PC-3 (cell line): ENCODE measurements around the gene SEMG1. TPM values are rescaled to one million over a fixed set of nuclear protein-coding genes. Genes with fewer than 3 reads are reported as not detected.

Source experiments
- ATAC-seq: fragments of 200-7000 bp; cut with Tn5 transposase; 2 replicates; pipeline ENCODE4 v1.9.1; 2020; ENCODE audit warnings: mild to moderate bottlenecking, moderate library complexity
- BruUV-seq: library from RNA; stranded (reverse); fragments of 400-500 nt; replicated peaks from 2 replicates; lab custom pipeline; 2021; lab: Mats Ljungman, UMichigan
- CTCF ChIA-PET: fragments of 300-600 bp; sonication (Branson Sonifier 250); formaldehyde crosslinking; loops from one replicate; lab custom pipeline; 2022; ENCODE audit warnings: antibody characterized with exemption; lab: Charles Lee
- POLR2A ChIA-PET: fragments of 300-600 bp; sonication (Branson Sonifier 250); formaldehyde crosslinking; loops from one replicate; lab custom pipeline; 2022; ENCODE audit warnings: antibody characterized with exemption; ENCODE audit not compliant: unreplicated experiment; lab: Charles Lee
- DNase-seq: peaks from one replicate; pipeline ENCODE4 v3.0.0-alpha.2; 2015
- H2AFZ ChIP-seq: fragments of 300-600 bp; sonication (generic); 2 replicates; pipeline ENCODE4 v1.6.0; 2016; ENCODE audit warnings: antibody characterized with exemption, low read length
- H3F3A ChIP-seq: fragments of 300-600 bp; sonication (generic); one replicate; pipeline ENCODE4 v1.6.0; 2017; ENCODE audit warnings: antibody characterized with exemption, low read length, control low read depth, mild to moderate bottlenecking; ENCODE audit not compliant: unreplicated experiment
- H3K27ac ChIP-seq: fragments of 300-600 bp; sonication (generic); 2 replicates; pipeline ENCODE4 v1.5.1; 2016; ENCODE audit warnings: mild to moderate bottlenecking, low read length
- H3K27me3 ChIP-seq: fragments of 300-600 bp; sonication (generic); 2 replicates; pipeline ENCODE4 v1.6.1; 2016; ENCODE audit warnings: low read length, mixed read lengths
- H3K36me3 ChIP-seq: fragments of 300-600 bp; sonication (generic); 2 replicates; pipeline ENCODE4 v1.6.1; 2016; ENCODE audit warnings: low read depth, mixed run types, low read length, mixed read lengths
- H3K4me1 ChIP-seq: fragments of 300-600 bp; sonication (generic); 2 replicates; pipeline ENCODE4 v1.5.1; 2016; ENCODE audit warnings: low read length; ENCODE audit not compliant: insufficient read depth
- H3K4me2 ChIP-seq: fragments of 300-600 bp; sonication (generic); 2 replicates; pipeline ENCODE4 v1.6.0; 2016; ENCODE audit warnings: low read length
- H3K4me3 ChIP-seq: fragments of 300-600 bp; sonication (generic); 2 replicates; pipeline ENCODE4 v1.5.1; 2016; ENCODE audit warnings: mild to moderate bottlenecking, low read length, mixed read lengths
- H3K79me2 ChIP-seq: fragments of 300-600 bp; sonication (generic); 2 replicates; pipeline ENCODE4 v1.6.1; 2017; ENCODE audit warnings: low read length, mixed read lengths
- H3K9ac ChIP-seq: fragments of 300-600 bp; sonication (generic); 2 replicates; pipeline ENCODE4 v1.6.0; 2016; ENCODE audit warnings: mild to moderate bottlenecking, low read length
- H3K9me2 ChIP-seq: fragments of 300-600 bp; sonication (generic); replicated peaks from 2 replicates; pipeline ENCODE4 v1.6.1; 2016; ENCODE audit warnings: mixed run types, low read length, mixed read lengths
- H3K9me3 ChIP-seq: fragments of 300-600 bp; sonication (generic); 2 replicates; pipeline ENCODE4 v1.6.1; 2016; ENCODE audit warnings: low read length, mixed read lengths
- H4K20me1 ChIP-seq: fragments of 300-600 bp; sonication (generic); 2 replicates; pipeline ENCODE4 v1.6.1; 2016; ENCODE audit warnings: low read length, mixed read lengths
- CTCF ChIP-seq: fragments of 300-600 bp; sonication (generic); conservative IDR thresholded peaks from 2 replicates; pipeline ENCODE4 v1.5.1; 2017; ENCODE audit warnings: antibody characterized with exemption, low read depth, mild to moderate bottlenecking, low read length
- EZH2 ChIP-seq: fragments of 300-600 bp; sonication (generic); IDR thresholded peaks from one replicate; pipeline ENCODE4 v1.6.1; 2017; ENCODE audit warnings: antibody characterized with exemption, mild to moderate bottlenecking, low read length; ENCODE audit not compliant: unreplicated experiment
- EZH2phosphoT487 ChIP-seq: fragments of 300-600 bp; sonication (generic); IDR thresholded peaks from 2 replicates; pipeline ENCODE4 v1.6.1; 2018; ENCODE audit warnings: mild to moderate bottlenecking, antibody characterized with exemption, low read length, borderline replicate concordance
- intact Hi-C: fragments of 100-400 bp; cut with micrococcal nuclease; formaldehyde crosslinking; loops from 2 replicates; pipeline ENCODE4 v1.9.0; 2023
- total RNA-seq: library from RNA; depleted of rRNA; stranded (reverse); fragments of >200 nt; gene quantifications from 2 replicates; pipeline ENCODE4 v1.2.3, GENCODE V29; 2014; rRNA removed

The SEMG1 gene
- total RNA-seq, 1 experiment from 2014 or later = not detected

DNA sequence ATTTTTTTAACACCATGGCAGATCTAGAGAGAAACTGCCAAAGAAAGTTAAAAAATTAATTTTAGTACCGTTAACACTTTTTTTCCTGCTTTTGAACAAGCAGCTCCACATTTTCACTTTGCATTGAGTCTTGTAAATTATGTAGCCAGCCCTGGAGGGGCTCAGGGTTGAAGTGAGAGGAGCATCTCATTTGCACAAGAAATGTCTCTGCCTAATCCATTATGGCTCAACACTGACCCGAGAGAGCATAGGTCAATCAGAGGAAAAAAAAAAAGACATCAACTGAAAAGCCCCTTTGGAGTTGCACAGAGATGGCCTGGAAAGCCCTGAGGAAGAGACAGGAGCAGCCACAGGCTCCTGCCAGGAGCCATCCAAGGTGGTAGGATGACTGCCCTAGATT, 51.8 kb downstream of the SEMG1 start:
- H3K27ac ChIP-seq = no peak overlapping the region
- H3K4me2 ChIP-seq = no peak overlapping the region
- no peaks in the 10 kb centered on the region for H3K9me2 ChIP-seq
- no peaks in the 10 kb centered on the region for H3K27me3 ChIP-seq
- ChIA-PET CTCF (no interaction called here), POLR2A (no interaction called here)
- 0 out of 2 replicates have a peak, but pooled peaks cover 3% of the 10 kb centered on the region for H3K79me2 ChIP-seq
- DNase-seq (no peak), ATAC-seq (no peak)
- H3K9ac ChIP-seq = no peak overlapping the region
- no peak overlapping the region for H3K4me3 ChIP-seq
- no peak for TF ChIP-seq EZH2phosphoT487
- TF ChIP-seq EZH2 = no peak
- no peak for TF ChIP-seq CTCF
- H4K20me1 ChIP-seq = no peaks in the 10 kb centered on the region
- no peaks in the 10 kb centered on the region for H3K9me3 ChIP-seq
- BruUV-seq = no TSS peak
- peaks cover 21% of the 10 kb centered on the region for H3K4me1 ChIP-seq
- no peak overlapping the region for H2AFZ ChIP-seq
- no peaks in the 10 kb centered on the region for H3K36me3 ChIP-seq
- intact Hi-C loops = no loop called here
- H3F3A ChIP-seq = no peaks in the 10 kb centered on the region

Other genes starting within 250 kb of the SEMG1 start
- gene TOMM34, start 246.6 kb upstream of the SEMG1 start, total RNA-seq = 103 and 120 TPM in 2 replicates
- 18.6 and 20.6 TPM in 2 replicates for gene STK4, start 240.5 kb upstream of the SEMG1 start, total RNA-seq
- not detected in 2 replicates for gene KCNS1, start 105.9 kb upstream of the SEMG1 start, total RNA-seq
- not detected in 2 replicates for gene WFDC5, start 91.9 kb upstream of the SEMG1 start, total RNA-seq
- not detected in 2 replicates for gene WFDC12, start 82.6 kb upstream of the SEMG1 start, total RNA-seq
- 175 and 188 TPM in 2 replicates for gene PI3, start 32.1 kb upstream of the SEMG1 start, total RNA-seq
- not detected in 2 replicates for gene SEMG2, start 14.3 kb downstream of the SEMG1 start, total RNA-seq
- gene SLPI, start 47.5 kb downstream of the SEMG1 start, total RNA-seq = 186 and 207 TPM in 2 replicates
- gene RBPJL, start 99.8 kb downstream of the SEMG1 start, total RNA-seq = not detected in 2 replicates
- gene MATN4, start 101.3 kb downstream of the SEMG1 start, total RNA-seq = 0.33 TPM in 1 of 2 replicates, not detected in the other
- 134 and 167 TPM in 2 replicates for gene SDC4, start 141.4 kb downstream of the SEMG1 start, total RNA-seq
- gene SYS1, start 156.1 kb downstream of the SEMG1 start, total RNA-seq = 32.5 and 45.2 TPM in 2 replicates
- gene TP53TG5, start 171.3 kb downstream of the SEMG1 start, total RNA-seq = not detected in 2 replicates
- 7.7 and 8.5 TPM in 2 replicates for gene DBNDD2, start 201.3 kb downstream of the SEMG1 start, total RNA-seq
- gene PIGT, start 209.1 kb downstream of the SEMG1 start, total RNA-seq = 101 and 129 TPM in 2 replicates